GM18870 (cell line): ENCODE measurements around the gene SORT1.
"Not testable (repeated sequence)": the region's sequence is repeated elsewhere in the genome, so short reads cannot be mapped to it uniquely, and the experiment has no call there.

ENCODE experiments used
- ATAC-seq: cut with Tn5 transposase; IDR thresholded peaks from one replicate; pipeline ENCODE4 v1.9.1; 2021; ENCODE audit warnings: moderate library complexity; ENCODE audit not compliant: unreplicated experiment

SORT1 gene

GRCh38 chr1:109397581-109398342, at the start of gene SORT1:
SORT1 (minus strand) TSS chr1:109397918; CDS start chr1:109397892, 26 bp downstream.
- ATAC-seq, result no peak

- ATAC-seq, result not testable (repeated sequence)
Measured at GRCh38 chr1:109445949-109446695, 48.4 kb upstream of the SORT1 start.

GRCh38 chr1:109444346-109444745, 46.6 kb upstream of the SORT1 start:
- ATAC-seq, result no peak

DNA sequence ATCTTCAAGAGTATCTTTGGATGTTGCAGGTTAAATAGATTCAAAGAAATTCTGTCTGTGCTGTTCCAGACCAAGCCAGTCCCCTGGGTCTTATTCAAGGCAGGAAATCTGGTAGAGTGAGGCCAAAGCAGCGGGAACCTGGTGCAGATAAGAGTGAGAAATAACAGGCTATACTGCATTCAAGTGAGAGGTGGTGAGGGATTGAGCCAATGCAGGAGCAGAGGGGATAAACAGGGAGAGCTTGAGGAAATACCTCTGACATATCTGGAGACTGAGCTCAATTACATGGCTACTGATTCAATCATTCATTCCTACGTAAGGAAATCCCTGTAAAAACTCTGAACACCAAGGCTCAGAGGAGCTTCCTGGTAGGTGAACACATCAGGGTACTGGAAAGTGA, 45.8 kb upstream of the SORT1 start:
- no peak for ATAC-seq

- no peak for ATAC-seq
Measured at GRCh38 chr1:109441069-109441468, 43.4 kb upstream of the SORT1 start.

- ATAC-seq, result no peak
Measured at GRCh38 chr1:109438798-109439297, 41.1 kb upstream of the SORT1 start.

- ATAC-seq, result no peak
Measured at GRCh38 chr1:109434484-109434883, 36.8 kb upstream of the SORT1 start.

GRCh38 chr1:109433322-109433721, 35.6 kb upstream of the SORT1 start:
- ATAC-seq, result no peak

DNA sequence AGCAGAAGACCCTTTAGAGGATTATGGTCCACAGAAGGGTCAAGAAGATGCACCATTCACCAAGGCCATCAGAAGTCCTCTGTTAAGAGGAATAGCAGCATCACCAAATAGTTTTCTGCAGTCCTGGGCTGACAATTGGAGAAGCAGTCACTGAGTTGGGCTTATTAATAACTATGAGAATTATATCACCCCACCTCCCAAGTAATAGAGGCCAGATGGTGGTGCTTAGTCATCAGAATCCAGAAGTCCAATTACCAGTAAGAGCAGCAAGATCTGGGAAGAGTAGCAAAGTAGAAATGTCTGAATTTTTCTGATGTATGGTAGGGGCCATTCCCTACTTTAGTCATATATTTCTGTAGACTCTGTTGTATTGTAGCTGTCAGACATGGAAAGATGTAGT, 34.6 kb upstream of the SORT1 start:
- ATAC-seq, result no peak

- no peak for ATAC-seq
Measured at GRCh38 chr1:109427171-109427467, 29.4 kb upstream of the SORT1 start.

- peak; percentile 94 for ATAC-seq
Measured at GRCh38 chr1:109426281-109427170, 28.8 kb upstream of the SORT1 start, which contains the start of gene PSMA5. PSMA5 (minus strand) TSS chr1:109426448; CDS start chr1:109426330, 118 bp downstream.

DNA sequence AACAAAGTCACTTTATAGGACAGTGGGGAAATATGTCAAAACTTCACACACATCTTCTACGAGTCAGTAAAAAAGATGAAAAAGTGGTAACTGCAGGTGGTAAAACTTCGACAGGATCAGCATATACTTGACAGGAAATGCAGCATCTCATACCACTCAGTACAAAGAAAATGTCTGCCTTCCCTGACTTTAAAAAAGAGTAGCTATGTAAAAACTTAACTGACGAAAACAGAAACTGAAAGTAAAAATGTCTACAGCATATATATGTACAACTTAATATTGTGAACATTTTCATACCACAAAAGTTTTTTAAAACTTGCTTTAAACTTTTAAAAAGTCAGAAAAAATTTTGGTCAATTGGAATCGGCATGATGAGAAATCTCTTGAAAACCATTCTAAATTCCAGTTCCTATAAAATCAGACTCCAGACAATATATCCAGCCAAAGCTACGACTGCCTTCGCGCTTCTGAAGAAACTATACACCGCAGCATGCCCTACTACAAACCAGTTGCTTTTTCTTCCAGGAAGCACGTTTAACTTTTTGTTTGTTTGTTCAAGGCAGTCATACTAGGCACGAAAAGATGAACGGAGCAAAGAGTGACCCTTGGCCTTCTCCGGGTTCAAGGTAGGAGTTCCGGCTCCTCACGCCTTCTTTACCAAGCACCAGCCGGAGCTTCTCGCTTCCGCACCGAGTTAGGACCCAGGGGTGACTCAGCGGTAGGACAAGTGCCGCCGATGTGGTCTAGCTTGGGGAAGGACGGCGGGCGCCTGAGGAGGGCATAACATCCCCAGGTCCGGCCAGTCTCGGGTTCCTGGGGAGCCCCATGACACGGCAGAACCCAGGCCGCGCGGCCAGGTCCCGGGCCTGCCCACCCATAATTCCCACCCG, 27.9 kb upstream of the SORT1 start:
- peak; percentile 25 for ATAC-seq

DNA sequence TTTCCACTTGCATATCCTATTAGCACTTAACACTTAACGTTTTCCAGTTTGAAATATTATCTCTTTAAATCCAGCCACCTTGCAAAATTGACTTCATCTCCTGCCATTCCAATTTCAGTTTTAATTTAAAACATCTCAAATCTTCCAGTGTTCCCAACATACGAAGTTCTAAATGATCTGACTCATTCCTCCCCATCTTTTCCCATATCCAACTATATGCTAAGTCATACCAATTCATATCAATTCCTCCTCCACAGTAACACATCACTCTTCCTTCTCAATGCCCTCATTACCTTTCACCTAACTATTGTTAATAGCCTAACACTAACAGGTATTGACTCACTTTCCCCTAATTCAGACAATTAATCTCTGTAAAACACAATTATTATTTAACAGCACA, 25.8 kb upstream of the SORT1 start:
- no peak for ATAC-seq

- no peak for ATAC-seq
Measured at GRCh38 chr1:109412551-109412950, 14.8 kb upstream of the SORT1 start.

- ATAC-seq, result no peak
Measured at GRCh38 chr1:109404838-109405237, 7.1 kb upstream of the SORT1 start.

- no peak for ATAC-seq
Measured at GRCh38 chr1:109402025-109402424, 4.3 kb upstream of the SORT1 start.

DNA sequence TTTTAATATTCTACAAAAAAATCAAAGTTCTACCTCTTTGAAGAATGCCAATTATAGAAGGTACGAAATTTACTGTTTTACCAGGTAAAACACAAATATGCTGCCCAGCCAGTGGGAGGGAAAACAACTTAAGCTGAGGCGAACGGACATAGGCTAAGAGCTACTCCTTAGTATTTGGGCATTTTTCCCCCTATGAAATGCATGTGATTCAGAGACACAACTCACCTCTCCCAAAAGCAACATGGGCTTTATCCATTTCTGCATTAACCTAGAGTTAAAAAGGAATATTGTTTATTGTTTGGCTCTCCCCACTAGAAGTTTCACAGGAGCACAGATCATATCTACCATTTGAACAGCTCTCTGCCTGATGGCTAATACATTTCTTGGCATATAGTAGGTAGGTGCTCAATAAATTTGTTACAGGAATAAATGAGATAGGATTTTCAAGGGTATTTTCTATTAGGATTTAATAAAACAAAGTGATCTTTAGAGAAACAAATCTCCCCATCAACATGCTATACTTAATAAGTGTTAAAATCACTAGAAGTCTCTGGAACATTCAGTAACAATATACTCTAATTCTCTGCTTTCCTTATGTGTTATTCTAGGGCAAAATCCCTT, 2.4 kb upstream of the SORT1 start:
- ATAC-seq, result no peak

DNA sequence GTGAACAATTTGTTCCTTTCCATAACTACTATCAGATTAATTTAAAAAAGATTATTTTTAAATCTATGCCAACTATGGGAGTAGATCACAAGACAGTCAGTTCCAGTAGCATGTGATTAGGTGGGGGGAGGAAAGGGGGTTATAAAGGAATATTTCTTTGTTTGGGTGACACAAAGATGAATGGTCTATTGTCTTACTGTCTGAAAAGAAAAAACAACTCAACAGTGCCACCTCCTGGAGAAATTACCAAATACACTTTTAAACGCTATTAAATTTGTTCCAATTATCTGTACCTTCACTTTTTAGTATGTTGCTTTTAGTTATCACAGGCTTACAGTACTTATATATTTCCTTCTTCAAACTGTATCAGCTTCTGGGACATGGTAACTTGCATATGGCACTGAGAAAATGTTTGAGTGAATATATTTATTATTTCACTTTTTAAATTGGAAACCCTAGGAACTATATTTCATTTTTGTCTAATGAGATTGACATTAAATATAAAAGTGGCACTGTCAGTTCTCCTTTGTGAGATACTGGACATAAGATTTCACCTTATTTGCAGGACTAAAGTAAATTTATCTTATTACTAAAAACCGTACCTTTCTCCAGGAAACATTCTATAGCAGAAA, 1.7 kb upstream of the SORT1 start:
- ATAC-seq, result no peak
